ENCODE measurements around the gene KMT2C. TPM values are rescaled to one million over a fixed set of nuclear protein-coding genes. Genes with fewer than 3 reads are reported as not detected.

The KMT2C gene
- total and polyA plus RNA-seq, 10 donors: 5.3 to 147 (median 107) TPM

GRCh38 chr7:152344253-152344652 is 91.5 kb downstream of the KMT2C start:
- Histone ChIP-seq H3K9me3 (peaks cover 0 to 24% (median 16%) of the 10 kb centered on the region in 8 donors), H3K27me3 (replicated peaks in 1 of 7) (no peaks in the 10 kb centered on the region), H3K4me1 (peaks cover 7 to 54% (median 36%) of the 10 kb centered on the region in 6 donors), H3K36me3 (peaks cover 0 to 39% (median 8%) of the 10 kb centered on the region in 6 donors), H3K27ac (no peak overlapping the region), H3K4me3 (no peak overlapping the region)
- DNase-seq: no peak
- 60 to 76% (median 71%) methylated on average over 2 of the region's 2 CpGs for WGBS, 5 donors
- intact Hi-C loops (cut with DNase I; ENCODE audit: low total_unique reads): no loop called here
- TF ChIP-seq POLR2AphosphoS5 (IDR thresholded peaks at IDR 0.05) (no peak), POLR2A (IDR thresholded peaks at IDR 0.05) (no peak), CTCF (IDR thresholded peaks at IDR 0.05 in 8 of 11, conservative IDR thresholded peaks at IDR 0.05 in 3 of 11) (no peak)

GRCh38 chr7:152342796-152343195 is 93.0 kb downstream of the KMT2C start:
- no peaks in the 10 kb centered on the region for H3K27me3 ChIP-seq (replicated peaks in 1 of 7)
- H3K36me3 ChIP-seq: peaks cover 0 to 26% (median 3%) of the 10 kb centered on the region in 6 donors
- no peak overlapping the region for H3K27ac ChIP-seq
- WGBS, 5 donors: 87 to 97% (median 90%) methylated on average over 2 of the region's 2 CpGs
- intact Hi-C loops (cut with DNase I; ENCODE audit: low total_unique reads): no loop called here
- TF ChIP-seq POLR2AphosphoS5 (IDR thresholded peaks at IDR 0.05): no peak
- peaks cover 7 to 68% (median 40%) of the 10 kb centered on the region in 6 donors for H3K4me1 ChIP-seq
- peaks cover 0 to 10% (median 6%) of the 10 kb centered on the region in 8 donors for H3K9me3 ChIP-seq
- H3K4me3 ChIP-seq: no peak overlapping the region
- DNase-seq: no peak

- Histone ChIP-seq H3K36me3 (peaks cover 0 to 17% (median 0%) of the 10 kb centered on the region in 6 donors), H3K27ac (no peak overlapping the region), H3K4me1 (peaks cover 14 to 78% (median 47%) of the 10 kb centered on the region in 6 donors), H3K27me3 (replicated peaks in 1 of 7) (no peaks in the 10 kb centered on the region), H3K9me3 (peaks cover 0 to under 1% (median 0%) of the 10 kb centered on the region in 8 donors), H3K4me3 (no peak overlapping the region)
- 75 to 86% (median 80%) methylated on average over 2 of the region's 2 CpGs for WGBS, 5 donors
- no peak for DNase-seq
- no peak for TF ChIP-seq POLR2AphosphoS5 (IDR thresholded peaks at IDR 0.05)
- no peak for TF ChIP-seq CTCF (IDR thresholded peaks at IDR 0.05 in 8 of 11, conservative IDR thresholded peaks at IDR 0.05 in 3 of 11)
- TF ChIP-seq POLR2A (IDR thresholded peaks at IDR 0.05): no peak
- intact Hi-C loops (cut with DNase I; ENCODE audit: low total_unique reads): no loop called here
Measured at GRCh38 chr7:152341914-152342236, 93.9 kb downstream of the KMT2C start.

- H3K9me3 ChIP-seq: no peaks in the 10 kb centered on the region
- WGBS, 5 donors: 62 to 79% (median 73%) methylated on average over 2 of the region's 2 CpGs
- TF ChIP-seq POLR2A (IDR thresholded peaks at IDR 0.05): no peak
- TF ChIP-seq CTCF (IDR thresholded peaks at IDR 0.05 in 8 of 11, conservative IDR thresholded peaks at IDR 0.05 in 3 of 11): peak in 7 of 11 experiments; percentile 27 to 63 (median 46)
- no peak overlapping the region for H3K4me3 ChIP-seq
- peaks cover 0 to 13% (median 0%) of the 10 kb centered on the region in 6 donors for H3K36me3 ChIP-seq
- no peak for DNase-seq
- H3K27ac ChIP-seq: no peak overlapping the region
- H3K27me3 ChIP-seq (replicated peaks in 1 of 7): no peaks in the 10 kb centered on the region
- H3K4me1 ChIP-seq: peaks cover 20 to 84% (median 53%) of the 10 kb centered on the region in 6 donors
- intact Hi-C loops (cut with DNase I; ENCODE audit: low total_unique reads): no loop called here
Measured at GRCh38 chr7:152341039-152341913, 94.5 kb downstream of the KMT2C start.
